Peyer's patch (tissue), 4 donors: ENCODE results near the gene STX3. TPM values are rescaled to one million over a fixed set of nuclear protein-coding genes. Genes with fewer than 3 reads are reported as not detected.

Source experiments
- DNase-seq, 3 donors: peaks; one replicate each; pipeline ENCODE4 v3.0.0-alpha.2; 2017 to 2019
- H3K27ac ChIP-seq, 4 donors: fragments of 200-600 bp; sonication (generic); one replicate each; pipeline ENCODE4 v1.5.1; 2016 to 2019
- H3K27me3 ChIP-seq, 2 donors: fragments of 200-600 bp; sonication (generic); one replicate each; pipeline ENCODE4 v1.5.1; 2019
- H3K36me3 ChIP-seq, 3 donors: fragments of 200-600 bp; sonication (generic); one replicate each; pipeline ENCODE4 v1.5.1; 2016 to 2019
- H3K4me1 ChIP-seq, 4 donors: fragments of 200-600 bp; sonication (generic); one replicate each; pipeline ENCODE4 v1.5.1; 2016 to 2019
- H3K4me3 ChIP-seq, 4 donors: fragments of 200-600 bp; sonication (generic); 1 replicate in 3 of 4; 2 replicates in 1 of 4; pipeline ENCODE4 v1.5.1; 2016 to 2019; ENCODE audit warnings: mild to moderate bottlenecking in 1 of 4
- H3K9me3 ChIP-seq, 4 donors: fragments of 200-600 bp; sonication (generic); one replicate each; pipeline ENCODE4 v1.5.1; 2016 to 2019; ENCODE audit warnings: mild to moderate bottlenecking in 1 of 4
- CTCF ChIP-seq, 6 experiments: fragments of 450-650 bp in 4 of 6; fragments of 200-600 bp in 2 of 6; sonication (generic) in 1 of 6; IDR thresholded peaks; one replicate each; pipeline ENCODE4 v1.5.1; 2017 to 2019; ENCODE audit warnings: antibody characterized with exemption in 6 of 6, mild to moderate bottlenecking in 3 of 6, moderate library complexity in 1 of 6
- POLR2A ChIP-seq, 2 donors: fragments of 450-650 bp; IDR thresholded peaks; one replicate each; pipeline ENCODE4 v1.5.1; 2017; ENCODE audit warnings: antibody characterized with exemption in 2 of 2, mild to moderate bottlenecking in 2 of 2, moderate library complexity in 2 of 2
- total RNA-seq, 4 donors: library from RNA; depleted of rRNA; stranded (reverse); fragments of >200 nt; gene quantifications; one replicate each; pipeline ENCODE4 v1.1.0, GENCODE V29; 2016

STX3 gene
- total RNA-seq, 4 donors from 2014 or later: 77.7 to 167 (median 121) TPM

- no peak for TF ChIP-seq POLR2A (IDR thresholded peaks at IDR 0.05)
- H3K36me3 ChIP-seq: peaks cover 0 to 85% (median 0%) of the 10 kb centered on the region in 3 donors
- no peak for DNase-seq
These were observed 36.5 kb downstream of the STX3 start for GRCh38 chr11:59791639-59792038.

GRCh38 chr11:59792507-59792906 lies 37.3 kb downstream of the STX3 start:
- Histone ChIP-seq H3K4me1 (no peaks in the 10 kb centered on the region), H3K4me3 (no peak overlapping the region), H3K9me3 (no peaks in the 10 kb centered on the region), H3K27me3 (no peaks in the 10 kb centered on the region), H3K36me3 (peaks cover 0 to 91% (median 0%) of the 10 kb centered on the region in 3 donors), H3K27ac (no peak overlapping the region)
- DNase-seq: no peak
- TF ChIP-seq CTCF (IDR thresholded peaks at IDR 0.05): no peak
- no peak for TF ChIP-seq POLR2A (IDR thresholded peaks at IDR 0.05)

More at GRCh38 chr11:59791639-59792038, 36.5 kb downstream of the STX3 start:
- H3K4me1 ChIP-seq: peaks cover 0 to 2% (median 0%) of the 10 kb centered on the region in 4 donors
- no peak overlapping the region for H3K4me3 ChIP-seq
- no peaks in the 10 kb centered on the region for H3K9me3 ChIP-seq
- H3K27ac ChIP-seq: no peak overlapping the region
- no peaks in the 10 kb centered on the region for H3K27me3 ChIP-seq

GRCh38 chr11:59794417-59794816 lies 39.2 kb downstream of the STX3 start:
- DNase-seq: no peak
- Histone ChIP-seq H3K4me3 (no peak overlapping the region), H3K36me3 (peaks cover 0 to 90% (median 0%) of the 10 kb centered on the region in 3 donors), H3K27me3 (no peaks in the 10 kb centered on the region), H3K4me1 (no peaks in the 10 kb centered on the region), H3K9me3 (no peaks in the 10 kb centered on the region), H3K27ac (no peak overlapping the region)
- no peak for TF ChIP-seq POLR2A (IDR thresholded peaks at IDR 0.05)
- TF ChIP-seq CTCF (IDR thresholded peaks at IDR 0.05): no peak

- no peak for DNase-seq
- H3K9me3 ChIP-seq: no peaks in the 10 kb centered on the region
- H3K27me3 ChIP-seq: no peaks in the 10 kb centered on the region
- TF ChIP-seq POLR2A (IDR thresholded peaks at IDR 0.05) (no peak), CTCF (IDR thresholded peaks at IDR 0.05) (no peak)
- peaks cover 0 to 51% (median 0%) of the 10 kb centered on the region in 3 donors for H3K36me3 ChIP-seq
- peak overlapping the region in 2 of 4 donors; percentile 1 to 27 for H3K27ac ChIP-seq
- H3K4me3 ChIP-seq: no peak overlapping the region
- peaks cover 0 to 13% (median 0%) of the 10 kb centered on the region in 4 donors for H3K4me1 ChIP-seq
These were observed 45.3 kb downstream of the STX3 start for GRCh38 chr11:59800390-59801025.

- peaks cover 0 to 51% (median 0%) of the 10 kb centered on the region in 3 donors for H3K36me3 ChIP-seq
- H3K9me3 ChIP-seq: no peaks in the 10 kb centered on the region
- DNase-seq: no peak
- H3K27ac ChIP-seq: no peak overlapping the region
- no peaks in the 10 kb centered on the region for H3K27me3 ChIP-seq
- TF ChIP-seq POLR2A (IDR thresholded peaks at IDR 0.05): no peak
- TF ChIP-seq CTCF (IDR thresholded peaks at IDR 0.05): no peak
- H3K4me1 ChIP-seq: peaks cover 0 to 13% (median 0%) of the 10 kb centered on the region in 4 donors
- H3K4me3 ChIP-seq: no peak overlapping the region
These were observed 46.1 kb downstream of the STX3 start for GRCh38 chr11:59801160-59801706.

GRCh38 chr11:59801981-59802638 lies 46.9 kb downstream of the STX3 start:
- H3K9me3 ChIP-seq: no peaks in the 10 kb centered on the region
- peaks cover 0 to 13% (median 0%) of the 10 kb centered on the region in 4 donors for H3K4me1 ChIP-seq
- no peaks in the 10 kb centered on the region for H3K27me3 ChIP-seq
- no peak overlapping the region for H3K27ac ChIP-seq
- DNase-seq: no peak
- peaks cover 0 to 54% (median 0%) of the 10 kb centered on the region in 3 donors for H3K36me3 ChIP-seq
- TF ChIP-seq POLR2A (IDR thresholded peaks at IDR 0.05) (no peak), CTCF (IDR thresholded peaks at IDR 0.05) (no peak)
- H3K4me3 ChIP-seq: no peak overlapping the region
